RWPE2 (cell line): ENCODE results near the gene ANKRD40CL.

Experiments
- ATAC-seq: fragments of 200-7000 bp; cut with Tn5 transposase; 3 replicates; pipeline ENCODE4 v1.9.1; 2021; ENCODE audit warnings: low read depth
- DNase-seq: peaks from one replicate; pipeline ENCODE4 v3.0.0-alpha.2; 2020; ENCODE audit warnings: low spot score
- H3K27ac ChIP-seq: fragments of 450-650 bp; 2 replicates; pipeline ENCODE4 v1.5.1; 2017; ENCODE audit warnings: mild to moderate bottlenecking; ENCODE audit not compliant: poor library complexity, severe bottlenecking
- H3K27me3 ChIP-seq: fragments of 250-450 bp; sonication (Bioruptor Pico); 2 replicates; pipeline ENCODE4 v1.5.1; 2021; ENCODE audit warnings: mild to moderate bottlenecking, moderate library complexity; ENCODE audit not compliant: insufficient read depth, poor library complexity, severe bottlenecking
- H3K36me3 ChIP-seq: fragments of 250-450 bp; sonication (Bioruptor Pico); 2 replicates; pipeline ENCODE4 v1.5.1; 2020; ENCODE audit warnings: low read depth, mild to moderate bottlenecking, moderate library complexity
- H3K4me1 ChIP-seq: fragments of 250-450 bp; sonication (Bioruptor Pico); 2 replicates; pipeline ENCODE4 v1.5.1; 2021; ENCODE audit warnings: mild to moderate bottlenecking, moderate library complexity; ENCODE audit not compliant: insufficient read depth, poor library complexity, severe bottlenecking
- H3K4me3 ChIP-seq: fragments of 250-450 bp; sonication (Bioruptor Pico); 2 replicates; pipeline ENCODE4 v1.5.1; 2021; ENCODE audit warnings: mild to moderate bottlenecking, moderate library complexity; ENCODE audit not compliant: severe bottlenecking
- H3K9me3 ChIP-seq: fragments of 250-450 bp; sonication (Bioruptor Pico); 2 replicates; pipeline ENCODE4 v1.5.1; 2021; ENCODE audit warnings: mild to moderate bottlenecking, moderate library complexity; ENCODE audit not compliant: severe bottlenecking
- CTCF ChIP-seq: fragments of 450-650 bp; IDR thresholded peaks from one replicate; pipeline ENCODE4 v1.5.1; 2017; ENCODE audit warnings: mild to moderate bottlenecking, moderate library complexity; ENCODE audit not compliant: poor library complexity, severe bottlenecking

ANKRD40CL gene

GRCh38 chr17:50783905-50784304 is 16.6 kb upstream of the ANKRD40CL start:
- no peak overlapping the region for H3K27ac ChIP-seq
- H3K36me3 ChIP-seq, result no peaks in the 10 kb centered on the region

GRCh38 chr17:50783193-50783660 is 15.9 kb upstream of the ANKRD40CL start:
- H3K27ac ChIP-seq, result no peak overlapping the region
- H3K9me3 ChIP-seq, result no peaks in the 10 kb centered on the region
- ATAC-seq (peak; percentile 93), DNase-seq (peak; percentile 75)
- no peaks in the 10 kb centered on the region for H3K36me3 ChIP-seq
- H3K27me3 ChIP-seq, result no peaks in the 10 kb centered on the region
- no peak overlapping the region for H3K4me3 ChIP-seq
- peaks cover 14% of the 10 kb centered on the region for H3K4me1 ChIP-seq
- TF ChIP-seq CTCF, result peak; percentile 97

More at GRCh38 chr17:50783905-50784304, 16.6 kb upstream of the ANKRD40CL start:
- no peak for DNase-seq
- no peaks in the 10 kb centered on the region for H3K9me3 ChIP-seq
- no peak for ATAC-seq
- H3K4me1 ChIP-seq, result peaks cover 14% of the 10 kb centered on the region
- TF ChIP-seq CTCF, result no peak
- H3K4me3 ChIP-seq, result no peak overlapping the region
- no peaks in the 10 kb centered on the region for H3K27me3 ChIP-seq

- ATAC-seq (no peak), DNase-seq (no peak)
- Histone ChIP-seq H3K4me3 (no peak overlapping the region), H3K9me3 (no peaks in the 10 kb centered on the region), H3K4me1 (peaks cover 6% of the 10 kb centered on the region), H3K36me3 (no peaks in the 10 kb centered on the region), H3K27me3 (no peaks in the 10 kb centered on the region), H3K27ac (no peak overlapping the region)
- no peak for TF ChIP-seq CTCF
These were observed 13.8 kb upstream of the ANKRD40CL start for GRCh38 chr17:50781167-50781566.

- Histone ChIP-seq H3K9me3 (no peaks in the 10 kb centered on the region), H3K27ac (no peak overlapping the region), H3K27me3 (no peaks in the 10 kb centered on the region), H3K36me3 (no peaks in the 10 kb centered on the region), H3K4me3 (no peak overlapping the region), H3K4me1 (no peaks in the 10 kb centered on the region)
- no peak for DNase-seq
- ATAC-seq, result no peak
- no peak for TF ChIP-seq CTCF
These were observed 12.5 kb upstream of the ANKRD40CL start for GRCh38 chr17:50779747-50780353.

GRCh38 chr17:50778988-50779387 is 11.7 kb upstream of the ANKRD40CL start:
- H3K4me3 ChIP-seq, result no peak overlapping the region
- ATAC-seq, result no peak
- TF ChIP-seq CTCF, result no peak

More at GRCh38 chr17:50778988-50779387, 11.7 kb upstream of the ANKRD40CL start:
- DNase-seq, result no peak
- Histone ChIP-seq H3K27me3 (no peaks in the 10 kb centered on the region), H3K4me1 (no peaks in the 10 kb centered on the region), H3K9me3 (no peaks in the 10 kb centered on the region), H3K36me3 (no peaks in the 10 kb centered on the region), H3K27ac (no peak overlapping the region)
